ENCODE results near the gene DNAJC13.

DNAJC13 gene

DNA sequence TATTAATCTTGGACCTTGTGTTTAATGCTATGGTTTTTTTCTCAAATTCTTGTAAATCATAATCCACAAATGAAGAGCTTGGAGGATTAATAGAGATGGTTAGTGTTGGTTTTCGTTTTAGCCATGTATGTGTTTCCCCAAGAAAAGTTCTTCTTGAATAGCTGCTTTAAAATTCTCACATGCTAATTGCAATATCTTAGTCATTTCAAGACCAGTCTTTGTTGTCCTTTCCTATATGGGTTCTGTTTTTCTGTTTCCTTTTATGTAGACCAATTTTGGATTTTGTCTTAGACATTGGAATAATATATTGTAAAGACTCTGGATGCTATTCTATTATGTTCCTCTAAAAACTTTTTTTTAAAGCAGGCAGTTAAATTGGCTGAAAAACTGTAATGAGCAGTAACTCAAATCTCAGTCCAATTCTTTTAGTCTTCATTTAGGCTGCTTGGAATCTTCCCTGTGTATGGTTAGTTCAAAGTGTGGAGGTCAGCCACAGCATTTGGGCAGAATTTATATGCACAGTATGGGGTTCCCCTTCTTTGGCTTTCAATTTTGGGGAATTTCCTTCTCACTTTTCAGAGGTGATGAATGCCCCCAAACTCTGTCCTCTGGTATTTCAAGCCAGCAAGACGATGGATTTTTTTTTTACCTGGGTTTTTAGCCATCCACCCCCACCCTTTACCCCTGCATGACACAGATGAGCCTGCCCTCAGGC is 39.1 kb upstream of the DNAJC13 start:
- H3K27me3 ChIP-seq (replicated peaks; ENCODE audit: insufficient read depth, low read length) = no peaks in the 10 kb centered on the region
- TF ChIP-seq, protein P1, sequence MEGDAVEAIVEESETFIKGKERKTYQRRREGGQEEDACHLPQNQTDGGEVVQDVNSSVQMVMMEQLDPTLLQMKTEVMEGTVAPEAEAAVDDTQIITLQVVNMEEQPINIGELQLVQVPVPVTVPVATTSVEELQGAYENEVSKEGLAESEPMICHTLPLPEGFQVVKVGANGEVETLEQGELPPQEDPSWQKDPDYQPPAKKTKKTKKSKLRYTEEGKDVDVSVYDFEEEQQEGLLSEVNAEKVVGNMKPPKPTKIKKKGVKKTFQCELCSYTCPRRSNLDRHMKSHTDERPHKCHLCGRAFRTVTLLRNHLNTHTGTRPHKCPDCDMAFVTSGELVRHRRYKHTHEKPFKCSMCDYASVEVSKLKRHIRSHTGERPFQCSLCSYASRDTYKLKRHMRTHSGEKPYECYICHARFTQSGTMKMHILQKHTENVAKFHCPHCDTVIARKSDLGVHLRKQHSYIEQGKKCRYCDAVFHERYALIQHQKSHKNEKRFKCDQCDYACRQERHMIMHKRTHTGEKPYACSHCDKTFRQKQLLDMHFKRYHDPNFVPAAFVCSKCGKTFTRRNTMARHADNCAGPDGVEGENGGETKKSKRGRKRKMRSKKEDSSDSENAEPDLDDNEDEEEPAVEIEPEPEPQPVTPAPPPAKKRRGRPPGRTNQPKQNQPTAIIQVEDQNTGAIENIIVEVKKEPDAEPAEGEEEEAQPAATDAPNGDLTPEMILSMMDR (IDR thresholded peaks at IDR 0.05; ENCODE audit: low read length) = no peak
- TF ChIP-seq EZH2phosphoT487 (IDR thresholded peaks at IDR 0.05; ENCODE audit: low read length) (no peak), EZH2 (optimal IDR thresholded peaks at IDR 0.05; ENCODE audit: low read depth, low read length) (no peak)
- H3K36me3 ChIP-seq (replicated peaks; ENCODE audit: insufficient read depth, low read length) = no peaks in the 10 kb centered on the region
- H4K20me1 ChIP-seq (ENCODE audit: insufficient read depth, low read length) = no peaks in the 10 kb centered on the region
- H3K79me2 ChIP-seq (ENCODE audit: low read length) = no peaks in the 10 kb centered on the region
- peaks cover 27% of the 10 kb centered on the region for H3K4me1 ChIP-seq (ENCODE audit: low read length)
- H3K27ac ChIP-seq (ENCODE audit: low read length) = no peak overlapping the region
- no peak overlapping the region for H3K9ac ChIP-seq (ENCODE audit: low read length)
- H2AFZ ChIP-seq (ENCODE audit: low read length) = no peak overlapping the region
- DNase-seq = no peak
- H3F3A ChIP-seq (ENCODE audit: insufficient read depth, low read length) = no peaks in the 10 kb centered on the region; the same call in 1 of the 2 replicates
- no peak overlapping the region for H3K4me3 ChIP-seq (ENCODE audit: low read length)
- H3K9me2 ChIP-seq (replicated peaks; ENCODE audit: insufficient read depth, low read length) = no peaks in the 10 kb centered on the region
- H3K4me2 ChIP-seq (ENCODE audit: low read depth, low read length) = no peak overlapping the region
- H3K9me3 ChIP-seq (replicated peaks; ENCODE audit: insufficient read depth, low read length) = no peaks in the 10 kb centered on the region

GRCh38 chr3:132378846-132379245 is 38.5 kb upstream of the DNAJC13 start:
- Histone ChIP-seq H2AFZ (ENCODE audit: low read length) (no peak overlapping the region), H3K9me3 (replicated peaks; ENCODE audit: insufficient read depth, low read length) (no peaks in the 10 kb centered on the region), H3K79me2 (ENCODE audit: low read length) (no peaks in the 10 kb centered on the region), H3F3A (ENCODE audit: insufficient read depth, low read length) (no peaks in the 10 kb centered on the region; the same call in 1 of the 2 replicates), H3K27ac (ENCODE audit: low read length) (no peak overlapping the region), H3K9me2 (replicated peaks; ENCODE audit: insufficient read depth, low read length) (no peaks in the 10 kb centered on the region), H3K4me1 (ENCODE audit: low read length) (peaks cover 27% of the 10 kb centered on the region), H3K9ac (ENCODE audit: low read length) (no peak overlapping the region), H3K36me3 (replicated peaks; ENCODE audit: insufficient read depth, low read length) (no peaks in the 10 kb centered on the region), H3K4me2 (ENCODE audit: low read depth, low read length) (no peak overlapping the region), H3K27me3 (replicated peaks; ENCODE audit: insufficient read depth, low read length) (no peaks in the 10 kb centered on the region), H3K4me3 (ENCODE audit: low read length) (no peak overlapping the region), H4K20me1 (ENCODE audit: insufficient read depth, low read length) (no peaks in the 10 kb centered on the region)
- TF ChIP-seq EZH2 (optimal IDR thresholded peaks at IDR 0.05; ENCODE audit: low read depth, low read length) (no peak), EZH2phosphoT487 (IDR thresholded peaks at IDR 0.05; ENCODE audit: low read length) (no peak)
- TF ChIP-seq, protein P1 (IDR thresholded peaks at IDR 0.05; ENCODE audit: low read length) = no peak
- DNase-seq = no peak

GRCh38 chr3:132380920-132381319 is 36.4 kb upstream of the DNAJC13 start:
- TF ChIP-seq EZH2phosphoT487 (IDR thresholded peaks at IDR 0.05; ENCODE audit: low read length) (no peak), EZH2 (optimal IDR thresholded peaks at IDR 0.05; ENCODE audit: low read depth, low read length) (no peak)
- TF ChIP-seq, protein P1 (IDR thresholded peaks at IDR 0.05; ENCODE audit: low read length) = no peak
- no peaks in the 10 kb centered on the region for H3K79me2 ChIP-seq (ENCODE audit: low read length)

More at GRCh38 chr3:132380920-132381319, 36.4 kb upstream of the DNAJC13 start:
- Histone ChIP-seq H3K9me3 (replicated peaks; ENCODE audit: insufficient read depth, low read length) (no peaks in the 10 kb centered on the region), H3K36me3 (replicated peaks; ENCODE audit: insufficient read depth, low read length) (no peaks in the 10 kb centered on the region), H3F3A (ENCODE audit: insufficient read depth, low read length) (no peaks in the 10 kb centered on the region; the same call in 1 of the 2 replicates), H2AFZ (ENCODE audit: low read length) (peak overlapping the region; percentile 33; the same call in 1 of the 2 replicates), H3K27me3 (replicated peaks; ENCODE audit: insufficient read depth, low read length) (no peaks in the 10 kb centered on the region), H3K27ac (ENCODE audit: low read length) (peak overlapping the region; percentile 70; the same call in 1 of the 2 replicates), H3K4me1 (ENCODE audit: low read length) (peaks cover 27% of the 10 kb centered on the region), H4K20me1 (ENCODE audit: insufficient read depth, low read length) (no peaks in the 10 kb centered on the region), H3K4me2 (ENCODE audit: low read depth, low read length) (peak overlapping the region; percentile 35; the same call in 1 of the 2 replicates), H3K4me3 (ENCODE audit: low read length) (no peak overlapping the region), H3K9ac (ENCODE audit: low read length) (no peak overlapping the region), H3K9me2 (replicated peaks; ENCODE audit: insufficient read depth, low read length) (no peaks in the 10 kb centered on the region)
- DNase-seq = peak; percentile 54
